GM18526 (cell line): ENCODE results near the gene ZSCAN18.

Source experiments
- POLR2A ChIP-seq: IDR thresholded peaks from 3 replicates; pipeline ENCODE4 v1.6.1; 2011; ENCODE audit not compliant: insufficient read length; ENCODE audit errors: extremely low read depth

The ZSCAN18 gene

GRCh38 chr19:58058467-58058866 is 39.6 kb downstream of the ZSCAN18 start:
- TF ChIP-seq POLR2A, result no peak

- TF ChIP-seq POLR2A, result no peak
Observed at GRCh38 chr19:58056861-58057260, 41.2 kb downstream of the ZSCAN18 start.

- TF ChIP-seq POLR2A, result no peak
Observed at GRCh38 chr19:58056261-58056660, 41.8 kb downstream of the ZSCAN18 start.

- TF ChIP-seq POLR2A, result no peak
Observed at GRCh38 chr19:58054901-58055874, 42.8 kb downstream of the ZSCAN18 start.

GRCh38 chr19:58053480-58054156 is 44.4 kb downstream of the ZSCAN18 start:
- TF ChIP-seq POLR2A, result no peak

GRCh38 chr19:58052256-58052655 is 45.8 kb downstream of the ZSCAN18 start:
- no peak for TF ChIP-seq POLR2A

- TF ChIP-seq POLR2A, result no peak
Observed at GRCh38 chr19:58047672-58048071, 50.4 kb downstream of the ZSCAN18 start.

- TF ChIP-seq POLR2A, result no peak
Observed at GRCh38 chr19:58046856-58047255, 51.2 kb downstream of the ZSCAN18 start.

GRCh38 chr19:58045411-58046050 is 52.5 kb downstream of the ZSCAN18 start:
- TF ChIP-seq POLR2A, result no peak

GRCh38 chr19:58044886-58045285 is 53.1 kb downstream of the ZSCAN18 start:
- TF ChIP-seq POLR2A, result no peak

GRCh38 chr19:58044391-58044790 is 53.6 kb downstream of the ZSCAN18 start:
- TF ChIP-seq POLR2A, result no peak

- TF ChIP-seq POLR2A, result no peak
Observed at GRCh38 chr19:58042495-58043340, 55.3 kb downstream of the ZSCAN18 start.

GRCh38 chr19:58040751-58041525 is 57.1 kb downstream of the ZSCAN18 start:
- no peak for TF ChIP-seq POLR2A

GRCh38 chr19:58038688-58039204 is 59.3 kb downstream of the ZSCAN18 start:
- TF ChIP-seq POLR2A, result no peak
